Calu3 (cell line): Measurements from ENCODE around the gene IFI44. TPM values are rescaled to one million over a fixed set of nuclear protein-coding genes. Genes with fewer than 3 reads are reported as not detected.

Source experiments
- BruUV-seq: library from RNA; stranded (reverse); fragments of 400-500 nt; replicated peaks from 2 replicates; lab custom pipeline; 2021; lab: Mats Ljungman, UMichigan
- CTCF ChIA-PET: fragments of 300-600 bp; sonication (Branson Sonifier 250); formaldehyde crosslinking; loops from one replicate; lab custom pipeline; 2022; ENCODE audit warnings: antibody characterized with exemption; lab: Charles Lee
- DNase-seq: peaks from one replicate; pipeline ENCODE4 v3.0.0; 2022
- H3K27ac Mint-ChIP-seq: one replicate; pipeline ENCODE4 v1.8.0; 2022; ENCODE audit warnings: mixed read lengths; ENCODE audit not compliant: unreplicated experiment
- H3K27me3 Mint-ChIP-seq: one replicate; pipeline ENCODE4 v1.8.0; 2022; ENCODE audit warnings: mixed read lengths; ENCODE audit not compliant: unreplicated experiment
- H3K36me3 Mint-ChIP-seq: one replicate; pipeline ENCODE4 v1.8.0; 2022; ENCODE audit warnings: mild to moderate bottlenecking, moderate library complexity, mixed read lengths; ENCODE audit not compliant: insufficient read depth, unreplicated experiment
- H3K4me1 Mint-ChIP-seq: one replicate; pipeline ENCODE4 v1.8.0; 2022; ENCODE audit warnings: mild to moderate bottlenecking, low read depth, mixed read lengths; ENCODE audit not compliant: unreplicated experiment
- H3K4me3 Mint-ChIP-seq: one replicate; pipeline ENCODE4 v1.8.0; 2022; ENCODE audit warnings: mild to moderate bottlenecking, low read depth, moderate library complexity, mixed read lengths; ENCODE audit not compliant: unreplicated experiment
- H3K9me3 Mint-ChIP-seq: one replicate; pipeline ENCODE4 v1.8.0; 2022; ENCODE audit warnings: low read depth, mixed read lengths; ENCODE audit not compliant: unreplicated experiment
- CTCF ChIP-seq: fragments of 200-600 bp; IDR thresholded peaks from one replicate; pipeline ENCODE4 v1.8.0; 2022; ENCODE audit warnings: antibody characterized with exemption; ENCODE audit not compliant: unreplicated experiment
- intact Hi-C: fragments of 100-400 bp; cut with micrococcal nuclease; formaldehyde crosslinking; loops from one replicate; pipeline ENCODE4 v1.10.0; 2022; ENCODE audit not compliant: unreplicated experiment
- total RNA-seq: library from RNA; stranded (reverse); gene quantifications from 2 replicates; pipeline ENCODE4 v1.2.3, GENCODE V29; 2022

IFI44 gene
- total RNA-seq, 1 experiment from 2014 or later: 125 TPM

GRCh38 chr1:78667939-78668338 lies 18.3 kb downstream of the IFI44 start:
- CTCF ChIA-PET: no interaction called here
- H3K27ac Mint-ChIP-seq: no peak overlapping the region
- no peaks in the 10 kb centered on the region for H3K4me1 Mint-ChIP-seq
- no peaks in the 10 kb centered on the region for H3K27me3 Mint-ChIP-seq
- peaks cover 9% of the 10 kb centered on the region for H3K36me3 Mint-ChIP-seq
- intact Hi-C loops: no loop called here
- no peak overlapping the region for H3K4me3 Mint-ChIP-seq
- H3K9me3 Mint-ChIP-seq: no peaks in the 10 kb centered on the region
- no TSS peak for BruUV-seq
- no peak for TF ChIP-seq CTCF
- DNase-seq: no peak

GRCh38 chr1:78668427-78668826 lies 18.8 kb downstream of the IFI44 start:
- Mint-ChIP-seq H3K27me3 (no peaks in the 10 kb centered on the region), H3K9me3 (no peaks in the 10 kb centered on the region), H3K4me1 (no peaks in the 10 kb centered on the region), H3K27ac (no peak overlapping the region), H3K36me3 (peaks cover 9% of the 10 kb centered on the region), H3K4me3 (no peak overlapping the region)
- no peak for DNase-seq
- intact Hi-C loops: no loop called here
- TF ChIP-seq CTCF: no peak
- CTCF ChIA-PET: no interaction called here
- no TSS peak for BruUV-seq

- intact Hi-C loops: no loop called here
- no peaks in the 10 kb centered on the region for H3K36me3 Mint-ChIP-seq
These were observed 22.8 kb downstream of the IFI44 start for GRCh38 chr1:78672428-78672827.

GRCh38 chr1:78673120-78673519 lies 23.5 kb downstream of the IFI44 start:
- no peak overlapping the region for H3K4me3 Mint-ChIP-seq
- peaks cover 6% of the 10 kb centered on the region for H3K4me1 Mint-ChIP-seq

More at GRCh38 chr1:78672428-78672827, 22.8 kb downstream of the IFI44 start:
- H3K27ac Mint-ChIP-seq: no peak overlapping the region
- TF ChIP-seq CTCF: no peak
- CTCF ChIA-PET: no interaction called here
- H3K4me1 Mint-ChIP-seq: no peaks in the 10 kb centered on the region
- H3K27me3 Mint-ChIP-seq: no peaks in the 10 kb centered on the region
- BruUV-seq: no TSS peak
- H3K9me3 Mint-ChIP-seq: no peaks in the 10 kb centered on the region
- DNase-seq: no peak
- no peak overlapping the region for H3K4me3 Mint-ChIP-seq

More at GRCh38 chr1:78673120-78673519, 23.5 kb downstream of the IFI44 start:
- TF ChIP-seq CTCF: no peak
- BruUV-seq: no TSS peak
- intact Hi-C loops: no loop called here
- no peaks in the 10 kb centered on the region for H3K9me3 Mint-ChIP-seq
- no peaks in the 10 kb centered on the region for H3K27me3 Mint-ChIP-seq
- H3K27ac Mint-ChIP-seq: no peak overlapping the region
- no peaks in the 10 kb centered on the region for H3K36me3 Mint-ChIP-seq
- CTCF ChIA-PET: interaction anchor here (1.0 kb wide), 1 partner anchor 51 kb away, joined by 4 read pairs; no protein-coding TSS in a partner anchor
- DNase-seq: no peak
